Neural cell (in vitro differentiated cells): Measurements from ENCODE around the gene TTC39A. TPM values are rescaled to one million over a fixed set of nuclear protein-coding genes. Genes with fewer than 3 reads are reported as not detected.
A peak's percentile ranks its signal among the peaks of the same experiment; 100 is the strongest.

ENCODE experiments used
- H2AFZ ChIP-seq: fragments of 200-600, 300-800 bp; sonication (generic), shearing (Covaris generic); 2 replicates; pipeline ENCODE4 v1.6.0; 2014; ENCODE audit warnings: low read depth, mild to moderate bottlenecking, antibody characterized with exemption, low read length, moderate library complexity
- H3F3A ChIP-seq: fragments of 200-600 bp; shearing (Covaris generic); 2 replicates; pipeline ENCODE4 v1.6.1; 2016; ENCODE audit warnings: mild to moderate bottlenecking, moderate library complexity, mixed read lengths, antibody characterized with exemption, low read length; ENCODE audit not compliant: insufficient read depth, poor library complexity, severe bottlenecking
- H3K27ac ChIP-seq: fragments of 200-600, 300-800 bp; sonication (generic), shearing (Covaris generic); 2 replicates; pipeline ENCODE4 v1.5.1; 2014; ENCODE audit warnings: mild to moderate bottlenecking, low read length, moderate library complexity
- H3K27me3 ChIP-seq: fragments of 300-800, 200-600 bp; sonication (generic), shearing (Covaris generic); 2 replicates; pipeline ENCODE4 v1.6.0; 2014; ENCODE audit warnings: mild to moderate bottlenecking, low read depth, low read length, moderate library complexity; ENCODE audit not compliant: insufficient read depth
- H3K36me3 ChIP-seq: fragments of 300-800, 200-600 bp; sonication (generic), shearing (Covaris generic); 2 replicates; pipeline ENCODE4 v1.5.1; 2014; ENCODE audit warnings: mild to moderate bottlenecking, antibody characterized with exemption, low read length, moderate library complexity; ENCODE audit not compliant: insufficient read depth
- H3K4me2 ChIP-seq: fragments of 300-800, 200-600 bp; sonication (generic), shearing (Covaris generic); 2 replicates; pipeline ENCODE4 v1.6.0; 2014; ENCODE audit warnings: mild to moderate bottlenecking, low read length
- H3K4me3 ChIP-seq: fragments of 300-800, 200-600 bp; sonication (generic), shearing (Covaris generic); 2 replicates; pipeline ENCODE4 v1.5.1; 2014; ENCODE audit warnings: mild to moderate bottlenecking, low read length, moderate library complexity
- H3K79me2 ChIP-seq: fragments of 200-600 bp; shearing (Covaris generic); replicated peaks from 2 replicates; pipeline ENCODE4 v1.6.0; 2014; ENCODE audit warnings: mild to moderate bottlenecking, low read length, moderate library complexity; ENCODE audit not compliant: insufficient read depth
- H3K9ac ChIP-seq: fragments of 300-800, 200-600 bp; sonication (generic), shearing (Covaris generic); 2 replicates; pipeline ENCODE4 v1.6.1; 2016; ENCODE audit warnings: mild to moderate bottlenecking, low read length, mixed read lengths
- H3K9me2 ChIP-seq: fragments of 200-600 bp; shearing (Covaris generic); 2 replicates; pipeline ENCODE4 v1.6.1; 2016; ENCODE audit warnings: mild to moderate bottlenecking, low read length, mixed read lengths; ENCODE audit not compliant: insufficient read depth
- H3K9me3 ChIP-seq: fragments of 200-600, 300-800 bp; sonication (generic), shearing (Covaris generic); 2 replicates; pipeline ENCODE4 v1.6.1; 2016; ENCODE audit warnings: mild to moderate bottlenecking, mixed run types, low read length, moderate library complexity, mixed read lengths
- H4K20me1 ChIP-seq: fragments of 200-600 bp; shearing (Covaris generic); 2 replicates; pipeline ENCODE4 v1.6.1; 2016; ENCODE audit warnings: mild to moderate bottlenecking, mixed run types; ENCODE audit not compliant: insufficient read depth
- CTCF ChIP-seq: fragments of 450-650 bp; IDR thresholded peaks from 2 replicates; pipeline ENCODE4 v1.5.1; 2014; ENCODE audit warnings: antibody characterized with exemption, mild to moderate bottlenecking, moderate library complexity; ENCODE audit not compliant: poor library complexity, severe bottlenecking
- EP300 ChIP-seq: fragments of 450-650 bp; conservative IDR thresholded peaks from 2 replicates; pipeline ENCODE4 v1.6.1; 2014; ENCODE audit warnings: antibody characterized with exemption, mild to moderate bottlenecking, moderate library complexity; ENCODE audit not compliant: poor library complexity, severe bottlenecking
- EZH2 ChIP-seq: fragments of 200-600, 300-800 bp; shearing (Covaris generic), sonication (generic); IDR thresholded peaks from 2 replicates; pipeline ENCODE4 v1.6.1; 2014; ENCODE audit warnings: antibody characterized with exemption, low read length, borderline replicate concordance, mild to moderate bottlenecking; ENCODE audit not compliant: insufficient read depth, poor library complexity, severe bottlenecking
- MXI1 ChIP-seq: fragments of 450-650 bp; conservative IDR thresholded peaks from 2 replicates; pipeline ENCODE4 v1.6.1; 2014; ENCODE audit warnings: antibody characterized with exemption, mild to moderate bottlenecking; ENCODE audit not compliant: poor library complexity, severe bottlenecking
- POLR2AphosphoS5 ChIP-seq: IDR thresholded peaks from 2 replicates; pipeline ENCODE4 v1.6.1; 2012
- RAD21 ChIP-seq: fragments of 450-650 bp; conservative IDR thresholded peaks from 2 replicates; pipeline ENCODE4 v1.6.1; 2014; ENCODE audit warnings: antibody characterized with exemption, mild to moderate bottlenecking, moderate library complexity
- REST ChIP-seq: IDR thresholded peaks from 2 replicates; pipeline ENCODE4 v1.6.1; 2012; ENCODE audit warnings: borderline replicate concordance
- SMC3 ChIP-seq: fragments of 450-650 bp; conservative IDR thresholded peaks from 2 replicates; pipeline ENCODE4 v1.6.1; 2014; ENCODE audit warnings: antibody characterized with exemption, mild to moderate bottlenecking, moderate library complexity; ENCODE audit not compliant: poor library complexity
- TAF1 ChIP-seq: IDR thresholded peaks from 2 replicates; pipeline ENCODE4 v1.6.1; 2012; ENCODE audit warnings: low read depth
- polyA plus RNA-seq: library from polyadenylated mRNA; depleted of rRNA; stranded (reverse); fragments of >200 nt; gene quantifications from 2 replicates; pipeline ENCODE4 v1.2.3, GENCODE V29; 2014

Gene TTC39A
- polyA plus RNA-seq, 1 donor from 2014 or later: 1.1 TPM

- Histone ChIP-seq H3K9ac (no peak overlapping the region), H4K20me1 (peaks cover 7% of the 10 kb centered on the region)
Observed at GRCh38 chr1:51240084-51240483, 90.3 kb downstream of the TTC39A start.

GRCh38 chr1:51238034-51238403 is 92.3 kb downstream of the TTC39A start:
- Histone ChIP-seq H3K4me3 (peak overlapping the region; percentile 99), H3K27ac (peak overlapping the region; percentile 98), H3F3A (no peaks in the 10 kb centered on the region), H3K9me2 (no peaks in the 10 kb centered on the region), H3K27me3 (no peaks in the 10 kb centered on the region), H4K20me1 (peaks cover 7% of the 10 kb centered on the region), H3K4me2 (peak overlapping the region; percentile 60), H2AFZ (no peak overlapping the region), H3K9me3 (no peaks in the 10 kb centered on the region), H3K9ac (peak overlapping the region; percentile 99), H3K36me3 (no peaks in the 10 kb centered on the region), H3K79me2 (peaks cover 66% of the 10 kb centered on the region)
- TF ChIP-seq REST: no peak

More at GRCh38 chr1:51240084-51240483, 90.3 kb downstream of the TTC39A start:
- peak overlapping the region; percentile 99 for H3K4me3 ChIP-seq
- no peaks in the 10 kb centered on the region for H3K36me3 ChIP-seq
- peaks cover 82% of the 10 kb centered on the region for H3K79me2 ChIP-seq
- H3K4me2 ChIP-seq: peak overlapping the region; percentile 33
- no peak overlapping the region for H3K27ac ChIP-seq
- TF ChIP-seq TAF1 (no peak), REST (no peak), EP300 (no peak), EZH2 (no peak), MXI1 (no peak), CTCF (no peak), SMC3 (no peak), RAD21 (no peak), POLR2AphosphoS5 (no peak)
- H2AFZ ChIP-seq: no peak overlapping the region
- no peaks in the 10 kb centered on the region for H3K9me3 ChIP-seq
- H3F3A ChIP-seq: no peaks in the 10 kb centered on the region
- no peaks in the 10 kb centered on the region for H3K27me3 ChIP-seq
- H3K9me2 ChIP-seq: no peaks in the 10 kb centered on the region
